GM04503 (cell line): ENCODE measurements around the gene PGA4.

Experiments used
- DNase-seq: peaks from one replicate; pipeline ENCODE4 v3.0.0-alpha.2; 2012; ENCODE audit warnings: low read depth

The PGA4 gene

DNA sequence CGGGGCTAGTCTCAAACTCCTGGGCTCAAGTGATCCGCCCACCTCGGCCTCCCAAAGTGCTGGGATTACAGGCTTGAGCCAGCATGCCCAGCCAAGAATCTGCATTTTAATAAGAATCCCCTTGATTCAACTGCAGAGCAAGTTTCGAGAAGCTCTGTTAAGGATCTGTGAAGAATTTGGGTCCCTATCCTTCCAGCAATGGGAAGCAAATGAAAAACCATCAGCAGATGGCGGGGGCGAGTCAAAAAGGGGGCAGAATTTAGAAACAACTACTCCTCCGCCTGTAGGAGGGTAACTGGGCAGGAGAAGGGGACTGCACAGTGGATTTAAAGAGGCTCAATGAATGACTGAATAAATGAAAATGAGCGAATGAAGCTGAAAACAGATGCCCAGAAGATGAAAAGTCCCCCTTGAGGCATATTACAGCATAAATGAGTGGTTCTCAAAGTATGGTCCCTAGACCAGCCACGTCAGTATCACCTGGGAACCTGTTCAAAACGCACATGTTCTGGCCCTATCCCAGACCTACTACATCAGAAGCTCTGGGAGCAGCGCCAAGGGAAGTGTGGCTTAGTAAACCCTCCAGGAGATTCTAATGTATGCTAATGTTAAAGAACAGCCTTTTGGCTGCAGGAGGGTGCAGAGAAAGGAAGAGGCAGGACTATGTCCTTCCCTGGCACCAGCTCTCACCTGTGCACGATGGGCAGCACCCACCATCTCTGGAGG is 58.0 kb downstream of the PGA4 start:
- DNase-seq: no peak

DNA sequence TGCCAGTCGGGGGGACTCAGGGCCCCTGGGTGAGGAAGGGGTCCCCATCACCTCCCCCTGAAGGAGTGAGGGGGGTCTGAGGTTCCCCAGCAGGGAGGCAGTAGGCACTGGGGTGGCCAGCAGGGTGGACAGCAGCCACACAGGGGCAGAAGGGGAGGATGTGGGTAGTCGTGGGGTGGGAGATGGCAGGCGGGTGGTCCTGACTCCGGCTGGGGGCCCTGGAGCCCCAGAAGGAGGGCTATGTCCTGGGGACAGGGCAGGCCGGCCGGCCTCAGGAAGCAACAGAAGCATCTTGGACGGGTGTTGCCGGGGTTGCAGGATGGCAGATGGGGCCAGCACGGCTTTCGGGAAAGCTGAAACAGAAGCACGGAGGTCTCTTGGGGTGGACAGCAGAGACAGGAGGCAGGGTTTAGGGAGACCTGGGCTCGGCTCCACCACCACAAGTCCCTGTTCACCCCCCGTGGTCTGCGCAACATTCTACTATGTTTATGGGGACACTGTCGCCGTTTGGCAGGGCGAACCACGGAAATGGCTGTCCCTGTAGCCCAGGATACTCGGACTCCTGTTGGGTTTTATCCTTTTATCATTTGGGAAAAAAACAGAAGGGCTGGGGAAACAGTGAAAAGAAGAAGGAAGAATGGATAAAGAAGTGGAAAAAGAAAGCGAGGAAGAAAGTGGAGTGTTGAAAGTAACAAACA is 58.9 kb downstream of the PGA4 start:
- no peak for DNase-seq
